A673 (cell line): Measurements from ENCODE around the gene ATG12. TPM values are rescaled to one million over a fixed set of nuclear protein-coding genes. Genes with fewer than 3 reads are reported as not detected.
"Not testable (repeated sequence)": the region's sequence is repeated elsewhere in the genome, so short reads cannot be mapped to it uniquely, and the experiment has no call there.

Experiments
- BruUV-seq: library from RNA; stranded (reverse); fragments of 400-500 nt; replicated peaks from 2 replicates; lab custom pipeline; 2021; lab: Mats Ljungman, UMichigan
- CTCF ChIA-PET: fragments of 300-600 bp; sonication (Branson Sonifier 250); formaldehyde crosslinking; loops from one replicate; lab custom pipeline; 2022; ENCODE audit warnings: antibody characterized with exemption; lab: Charles Lee
- POLR2A ChIA-PET: fragments of 300-600 bp; sonication (Branson Sonifier 250); formaldehyde crosslinking; loops from one replicate; lab custom pipeline; 2022; ENCODE audit warnings: antibody characterized with exemption; ENCODE audit not compliant: low non-redundant PET; lab: Charles Lee
- DNase-seq: peaks from one replicate; pipeline ENCODE4 v3.0.0-alpha.2; 2015; ENCODE audit warnings: low spot score
- H3K27ac ChIP-seq: fragments of 200-600 bp; sonication (generic); 2 replicates; pipeline ENCODE4 v1.5.1; 2016; ENCODE audit warnings: mixed run types, low read depth, mild to moderate bottlenecking, mixed read lengths, antibody characterized with exemption, low read length; ENCODE audit not compliant: poor library complexity, severe bottlenecking
- H3K27me3 ChIP-seq: fragments of 200-600 bp; sonication (generic); replicated peaks from 2 replicates; pipeline ENCODE4 v1.6.1; 2017; ENCODE audit warnings: mixed run types, low read depth, mild to moderate bottlenecking, mixed read lengths, antibody characterized with exemption, low read length; ENCODE audit not compliant: insufficient read depth, poor library complexity
- H3K36me3 ChIP-seq: fragments of 200-600 bp; sonication (generic); 2 replicates; pipeline ENCODE4 v1.6.1; 2016; ENCODE audit warnings: mixed run types, mild to moderate bottlenecking, mixed read lengths, antibody characterized with exemption, low read length; ENCODE audit not compliant: insufficient read depth, poor library complexity, severe bottlenecking
- H3K4me1 ChIP-seq: fragments of 200-600 bp; sonication (generic); 2 replicates; pipeline ENCODE4 v1.6.1; 2017; ENCODE audit warnings: mixed run types, mild to moderate bottlenecking, mixed read lengths, antibody characterized with exemption, low read length; ENCODE audit not compliant: insufficient read depth, poor library complexity, severe bottlenecking
- H3K4me3 ChIP-seq: fragments of 200-600 bp; sonication (generic); 2 replicates; pipeline ENCODE4 v1.5.1; 2016; ENCODE audit warnings: low read depth, mixed run types, mild to moderate bottlenecking, mixed read lengths, low read length; ENCODE audit not compliant: poor library complexity, severe bottlenecking
- H3K9me3 ChIP-seq: fragments of 200-600 bp; sonication (generic); 2 replicates; pipeline ENCODE4 v1.6.1; 2016; ENCODE audit warnings: mixed run types, low read depth, mild to moderate bottlenecking, mixed read lengths, antibody characterized with exemption, low read length; ENCODE audit not compliant: poor library complexity, severe bottlenecking
- EZH2 ChIP-seq: fragments of 200-600 bp; sonication (generic); IDR thresholded peaks from 2 replicates; pipeline ENCODE4 v1.6.1; 2017; ENCODE audit warnings: borderline replicate concordance, low read depth, mild to moderate bottlenecking, mixed read lengths, antibody characterized with exemption, low read length; ENCODE audit not compliant: poor library complexity, severe bottlenecking
- intact Hi-C: fragments of 100-400 bp; cut with micrococcal nuclease; formaldehyde crosslinking; loops from one replicate; pipeline ENCODE4 v1.10.0; 2022; ENCODE audit not compliant: unreplicated experiment
- total RNA-seq: library from RNA; stranded (reverse); gene quantifications from 2 replicates; pipeline ENCODE4 v1.2.3, GENCODE V29; 2021
- TF ChIP-seq, protein P1 (sequence below): fragments of 300-800, 200-600 bp; sonication (generic); conservative IDR thresholded peaks from 2 replicates; pipeline ENCODE4 v1.5.1; 2017; ENCODE audit warnings: low read depth, mild to moderate bottlenecking, antibody characterized with exemption, low read length, moderate library complexity, mixed read lengths

ATG12 gene
- total RNA-seq, 1 experiment from 2014 or later = 55.8 TPM

DNA sequence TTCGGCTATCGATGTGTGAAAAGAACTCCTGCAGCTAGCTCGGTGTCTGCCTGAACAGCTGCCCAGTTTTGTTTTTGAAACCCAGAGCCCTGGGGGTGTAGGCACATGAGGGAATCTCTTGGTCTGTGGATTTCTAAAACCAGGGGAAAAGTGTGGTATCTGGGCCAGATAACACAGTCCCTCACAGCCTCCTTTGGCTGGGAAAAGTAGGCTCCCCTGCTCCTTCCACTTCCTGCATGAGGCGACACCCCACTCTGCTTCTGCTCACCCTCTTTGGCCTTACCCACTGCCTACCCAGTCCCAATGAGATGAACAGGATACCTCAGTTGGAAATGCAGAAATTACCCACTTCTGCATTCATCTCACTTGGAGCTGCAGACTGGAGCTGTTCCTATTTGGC is 15.4 kb downstream of the ATG12 start:
- no TSS peak for BruUV-seq

DNA sequence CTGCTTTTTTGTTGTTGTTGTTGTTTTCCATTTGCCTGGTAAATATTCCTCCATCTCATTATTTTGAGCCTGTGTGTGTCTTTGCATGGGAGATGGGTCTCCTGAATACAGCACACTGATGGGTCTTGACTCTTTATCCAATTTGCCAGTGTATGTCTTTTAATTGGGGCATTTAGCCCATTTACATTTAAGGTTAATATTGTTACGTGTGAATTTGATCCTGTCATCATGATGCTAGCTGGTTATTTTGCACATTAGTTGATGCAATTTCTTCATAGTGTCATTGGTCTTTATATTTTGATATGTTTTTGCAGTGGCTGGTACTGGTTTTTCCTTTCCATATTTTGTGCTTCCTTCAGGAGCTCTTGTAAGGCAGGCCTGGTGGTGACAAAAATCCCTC is 16.4 kb downstream of the ATG12 start:
- H3K9me3 ChIP-seq, intact Hi-C loops, H3K4me3 ChIP-seq, BruUV-seq, CTCF ChIA-PET, POLR2A ChIA-PET, H3K27ac ChIP-seq, H3K27me3 ChIP-seq, DNase-seq, H3K4me1 ChIP-seq: not testable (repeated sequence)
- peaks cover 17% of the 10 kb centered on the region for H3K36me3 ChIP-seq

More for the DNA sequence above, 15.4 kb downstream of the ATG12 start:
- no peak overlapping the region for H3K4me3 ChIP-seq
- DNase-seq = no peak
- POLR2A ChIA-PET = no interaction called here
- no peak overlapping the region for H3K27ac ChIP-seq
- peaks cover 27% of the 10 kb centered on the region for H3K36me3 ChIP-seq
- intact Hi-C loops = no loop called here
- H3K27me3 ChIP-seq = peaks cover 5% of the 10 kb centered on the region
- no peak for TF ChIP-seq EZH2
- TF ChIP-seq, protein P1, sequence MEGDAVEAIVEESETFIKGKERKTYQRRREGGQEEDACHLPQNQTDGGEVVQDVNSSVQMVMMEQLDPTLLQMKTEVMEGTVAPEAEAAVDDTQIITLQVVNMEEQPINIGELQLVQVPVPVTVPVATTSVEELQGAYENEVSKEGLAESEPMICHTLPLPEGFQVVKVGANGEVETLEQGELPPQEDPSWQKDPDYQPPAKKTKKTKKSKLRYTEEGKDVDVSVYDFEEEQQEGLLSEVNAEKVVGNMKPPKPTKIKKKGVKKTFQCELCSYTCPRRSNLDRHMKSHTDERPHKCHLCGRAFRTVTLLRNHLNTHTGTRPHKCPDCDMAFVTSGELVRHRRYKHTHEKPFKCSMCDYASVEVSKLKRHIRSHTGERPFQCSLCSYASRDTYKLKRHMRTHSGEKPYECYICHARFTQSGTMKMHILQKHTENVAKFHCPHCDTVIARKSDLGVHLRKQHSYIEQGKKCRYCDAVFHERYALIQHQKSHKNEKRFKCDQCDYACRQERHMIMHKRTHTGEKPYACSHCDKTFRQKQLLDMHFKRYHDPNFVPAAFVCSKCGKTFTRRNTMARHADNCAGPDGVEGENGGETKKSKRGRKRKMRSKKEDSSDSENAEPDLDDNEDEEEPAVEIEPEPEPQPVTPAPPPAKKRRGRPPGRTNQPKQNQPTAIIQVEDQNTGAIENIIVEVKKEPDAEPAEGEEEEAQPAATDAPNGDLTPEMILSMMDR = no peak
- CTCF ChIA-PET = no interaction called here
- no peaks in the 10 kb centered on the region for H3K9me3 ChIP-seq
- no peaks in the 10 kb centered on the region for H3K4me1 ChIP-seq

DNA sequence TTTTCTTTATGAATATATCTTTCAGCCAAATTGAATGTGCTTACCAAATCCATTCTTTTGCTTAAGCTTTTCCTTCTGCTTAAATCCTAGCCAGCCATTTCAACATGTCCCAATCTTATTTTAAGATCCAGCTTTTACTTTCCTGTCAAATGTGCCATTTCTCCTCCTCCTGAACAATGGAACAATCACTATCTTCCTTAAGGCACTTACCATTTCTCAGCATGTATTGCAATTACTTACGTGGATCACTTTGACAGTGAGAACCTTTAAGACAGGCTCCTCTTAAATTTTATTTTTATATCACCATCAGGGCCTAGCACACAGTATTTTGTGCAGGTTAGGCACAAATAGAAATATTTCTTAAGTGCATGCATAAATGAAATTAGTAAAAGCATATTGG is 20.5 kb downstream of the ATG12 start:
- ChIA-PET POLR2A (no interaction called here), CTCF (no interaction called here)
- Histone ChIP-seq H3K4me1 (no peaks in the 10 kb centered on the region), H3K27me3 (peaks cover 36% of the 10 kb centered on the region), H3K27ac (no peak overlapping the region), H3K9me3 (no peaks in the 10 kb centered on the region), H3K4me3 (no peak overlapping the region), H3K36me3 (no peaks in the 10 kb centered on the region)
- intact Hi-C loops = no loop called here
- no TSS peak for BruUV-seq
- no peak for TF ChIP-seq EZH2
- TF ChIP-seq, protein P1 = no peak
- DNase-seq = no peak

DNA sequence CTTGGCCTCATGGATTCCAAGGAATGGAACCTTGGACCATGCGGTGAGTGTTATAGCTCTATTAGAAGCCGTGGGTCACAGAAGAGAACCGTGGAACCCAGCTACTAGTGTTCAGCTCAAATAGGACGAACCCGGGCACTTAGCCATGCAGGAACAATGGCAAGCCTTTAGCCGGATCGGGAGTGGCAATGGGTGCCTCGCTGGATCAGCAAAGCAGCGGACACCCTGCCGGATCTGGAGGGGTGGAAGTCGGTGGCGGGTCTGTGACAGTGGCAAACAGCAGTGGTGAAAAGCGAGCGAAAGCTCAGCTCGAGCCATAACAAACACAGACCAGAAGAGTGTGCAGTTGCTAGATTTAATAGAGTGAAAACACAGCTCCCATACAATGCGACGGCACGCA is 22.5 kb downstream of the ATG12 start:
- Histone ChIP-seq H3K9me3 (no peaks in the 10 kb centered on the region), H3K27me3 (peaks cover 56% of the 10 kb centered on the region), H3K27ac (no peak overlapping the region), H3K36me3 (no peaks in the 10 kb centered on the region), H3K4me1 (peaks cover 3% of the 10 kb centered on the region), H3K4me3 (no peak overlapping the region)
- DNase-seq = no peak
- CTCF ChIA-PET = no interaction called here
- TF ChIP-seq, protein P1 = no peak
- TF ChIP-seq EZH2 = no peak
- intact Hi-C loops = no loop called here
- POLR2A ChIA-PET = no interaction called here
- no TSS peak for BruUV-seq
